Measurements from ENCODE around the gene ASIC4.

ASIC4 gene

GRCh38 chr2:219569041-219569440 is 54.8 kb downstream of the ASIC4 start:
- H3K9ac ChIP-seq (ENCODE audit: insufficient read length, low read depth), result no peak overlapping the region
- no peak for TF ChIP-seq ZNF274 (IDR thresholded peaks at IDR 0.05; ENCODE audit: low read depth, low read length)
- no peak for TF ChIP-seq YY1 (IDR thresholded peaks at IDR 0.05; ENCODE audit: insufficient read depth, insufficient read length)
- no peaks in the 10 kb centered on the region for H3K9me3 ChIP-seq (ENCODE audit: insufficient read depth, low read length)
- no peak for DNase-seq (ENCODE audit: low read depth, low spot score)
- H3K27me3 ChIP-seq (ENCODE audit: insufficient read depth, insufficient read length), result no peaks in the 10 kb centered on the region
- H3K36me3 ChIP-seq (ENCODE audit: insufficient read depth, insufficient read length, low read length), result peaks cover 57% of the 10 kb centered on the region
- peaks cover 35% of the 10 kb centered on the region for H3K4me1 ChIP-seq (ENCODE audit: insufficient read depth, insufficient read length)
- H3K4me3 ChIP-seq (ENCODE audit: insufficient read length, low read depth), result no peak overlapping the region

GRCh38 chr2:219569635-219570034 is 55.4 kb downstream of the ASIC4 start:
- peaks cover 32% of the 10 kb centered on the region for H3K4me1 ChIP-seq (ENCODE audit: insufficient read depth, insufficient read length)
- H3K9me3 ChIP-seq (ENCODE audit: insufficient read depth, low read length), result no peaks in the 10 kb centered on the region
- H3K9ac ChIP-seq (ENCODE audit: insufficient read length, low read depth), result peak overlapping the region; percentile 95
- no peaks in the 10 kb centered on the region for H3K27me3 ChIP-seq (ENCODE audit: insufficient read depth, insufficient read length)
- TF ChIP-seq SUZ12 (IDR thresholded peaks at IDR 0.05; ENCODE audit: extremely low read depth, insufficient read depth, insufficient read length) (no peak), YY1 (IDR thresholded peaks at IDR 0.05; ENCODE audit: insufficient read depth, insufficient read length) (no peak), ZNF274 (IDR thresholded peaks at IDR 0.05; ENCODE audit: low read depth, low read length) (no peak)
- peak overlapping the region; percentile 81 for H3K4me3 ChIP-seq (ENCODE audit: insufficient read length, low read depth)
- DNase-seq (ENCODE audit: low read depth, low spot score), result no peak
- H3K36me3 ChIP-seq (ENCODE audit: insufficient read depth, insufficient read length, low read length), result peaks cover 51% of the 10 kb centered on the region

- H3K4me1 ChIP-seq (ENCODE audit: insufficient read depth, insufficient read length), result peaks cover 32% of the 10 kb centered on the region
- DNase-seq (ENCODE audit: low read depth, low spot score), result no peak
- no peaks in the 10 kb centered on the region for H3K27me3 ChIP-seq (ENCODE audit: insufficient read depth, insufficient read length)
- peak overlapping the region; percentile 81 for H3K4me3 ChIP-seq (ENCODE audit: insufficient read length, low read depth)
- H3K36me3 ChIP-seq (ENCODE audit: insufficient read depth, insufficient read length, low read length), result peaks cover 44% of the 10 kb centered on the region
- H3K9ac ChIP-seq (ENCODE audit: insufficient read length, low read depth), result peak overlapping the region; percentile 95
- no peaks in the 10 kb centered on the region for H3K9me3 ChIP-seq (ENCODE audit: insufficient read depth, low read length)
- TF ChIP-seq ZNF274 (IDR thresholded peaks at IDR 0.05; ENCODE audit: low read depth, low read length), result no peak
- TF ChIP-seq YY1 (IDR thresholded peaks at IDR 0.05; ENCODE audit: insufficient read depth, insufficient read length), result no peak
- TF ChIP-seq SUZ12 (IDR thresholded peaks at IDR 0.05; ENCODE audit: extremely low read depth, insufficient read depth, insufficient read length), result no peak
Measured at GRCh38 chr2:219570194-219570923, 56.1 kb downstream of the ASIC4 start.

- H3K9ac ChIP-seq (ENCODE audit: insufficient read length, low read depth), result peak overlapping the region; percentile 95
- peak overlapping the region; percentile 81 for H3K4me3 ChIP-seq (ENCODE audit: insufficient read length, low read depth)
- DNase-seq (ENCODE audit: low read depth, low spot score), result no peak
- TF ChIP-seq ZNF274 (IDR thresholded peaks at IDR 0.05; ENCODE audit: low read depth, low read length) (no peak), SUZ12 (IDR thresholded peaks at IDR 0.05; ENCODE audit: extremely low read depth, insufficient read depth, insufficient read length) (no peak), YY1 (IDR thresholded peaks at IDR 0.05; ENCODE audit: insufficient read depth, insufficient read length) (no peak)
- H3K27me3 ChIP-seq (ENCODE audit: insufficient read depth, insufficient read length), result no peaks in the 10 kb centered on the region
- H3K9me3 ChIP-seq (ENCODE audit: insufficient read depth, low read length), result no peaks in the 10 kb centered on the region
- H3K36me3 ChIP-seq (ENCODE audit: insufficient read depth, insufficient read length, low read length), result peaks cover 41% of the 10 kb centered on the region
- peaks cover 31% of the 10 kb centered on the region for H3K4me1 ChIP-seq (ENCODE audit: insufficient read depth, insufficient read length)
Measured at GRCh38 chr2:219570924-219571310, 56.6 kb downstream of the ASIC4 start.

GRCh38 chr2:219571311-219572236 is 57.3 kb downstream of the ASIC4 start, which contains the start of gene OBSL1:
Gene OBSL1 (minus strand): TSS chr2:219571539. CDS start chr2:219571232, 307 bp downstream.
- H3K4me3 ChIP-seq (ENCODE audit: insufficient read length, low read depth), result peak within 1 kb of the TSS; percentile 81
- TF ChIP-seq ZNF274 (IDR thresholded peaks at IDR 0.05; ENCODE audit: low read depth, low read length) (no peak), YY1 (IDR thresholded peaks at IDR 0.05; ENCODE audit: insufficient read depth, insufficient read length) (no peak), SUZ12 (IDR thresholded peaks at IDR 0.05; ENCODE audit: extremely low read depth, insufficient read depth, insufficient read length) (no peak)
- H3K9ac ChIP-seq (ENCODE audit: insufficient read length, low read depth), result peak within 1 kb of the TSS; percentile 95
- H3K4me1 ChIP-seq (ENCODE audit: insufficient read depth, insufficient read length), result peaks cover 31% of the 10 kb centered on the region
- no peaks in the 10 kb centered on the region for H3K27me3 ChIP-seq (ENCODE audit: insufficient read depth, insufficient read length)
- DNase-seq (ENCODE audit: low read depth, low spot score), result peak; percentile 88
- H3K36me3 ChIP-seq (ENCODE audit: insufficient read depth, insufficient read length, low read length), result peaks cover 34% of the 10 kb centered on the region
- no peaks in the 10 kb centered on the region for H3K9me3 ChIP-seq (ENCODE audit: insufficient read depth, low read length)

- H3K4me3 ChIP-seq (ENCODE audit: insufficient read length, low read depth), result peak within 1 kb of the TSS; percentile 81
Measured at GRCh38 chr2:219572237-219573001, 58.1 kb downstream of the ASIC4 start, which contains the start of gene INHA. Gene INHA (plus strand): TSS chr2:219572310. CDS start chr2:219572375, 65 bp downstream.

More at GRCh38 chr2:219572237-219573001, 58.1 kb downstream of the ASIC4 start, which contains the start of gene INHA:
- TF ChIP-seq SUZ12 (IDR thresholded peaks at IDR 0.05; ENCODE audit: extremely low read depth, insufficient read depth, insufficient read length), result no peak
- TF ChIP-seq ZNF274 (IDR thresholded peaks at IDR 0.05; ENCODE audit: low read depth, low read length), result no peak
- no peak for TF ChIP-seq YY1 (IDR thresholded peaks at IDR 0.05; ENCODE audit: insufficient read depth, insufficient read length)
- Histone ChIP-seq H3K9me3 (ENCODE audit: insufficient read depth, low read length) (no peaks in the 10 kb centered on the region), H3K9ac (ENCODE audit: insufficient read length, low read depth) (peak within 1 kb of the TSS; percentile 95), H3K4me1 (ENCODE audit: insufficient read depth, insufficient read length) (peaks cover 31% of the 10 kb centered on the region), H3K27me3 (ENCODE audit: insufficient read depth, insufficient read length) (no peaks in the 10 kb centered on the region), H3K36me3 (ENCODE audit: insufficient read depth, insufficient read length, low read length) (peaks cover 26% of the 10 kb centered on the region)
- DNase-seq (ENCODE audit: low read depth, low spot score), result no peak

Measured in NT2/D1 (cell line).